Nasal cavity respiratory epithelium epithelial cell of viscerocranial mucosa (primary cell): ENCODE data around the gene IFNL4. TPM values are rescaled to one million over a fixed set of nuclear protein-coding genes. Genes with fewer than 3 reads are reported as not detected.

Experiments
- total RNA-seq: library from RNA; depleted of rRNA; stranded (reverse); fragments of >200 nt; gene quantifications from 2 replicates; pipeline ENCODE4 v1.2.3, GENCODE V29; 2014

Gene IFNL4
- total RNA-seq, result not detected in 2 replicates

GRCh38 chr19:39248806-39249205 is at the start of gene IFNL4:
Gene IFNL4 (minus strand): TSS chr19:39248856.

GRCh38 chr19:39296055-39296645 is 47.5 kb upstream of the IFNL4 start, which contains the start of gene IFNL1:
Gene IFNL1 (plus strand): TSS chr19:39296407. CDS start chr19:39296422, 15 bp downstream.

DNA sequence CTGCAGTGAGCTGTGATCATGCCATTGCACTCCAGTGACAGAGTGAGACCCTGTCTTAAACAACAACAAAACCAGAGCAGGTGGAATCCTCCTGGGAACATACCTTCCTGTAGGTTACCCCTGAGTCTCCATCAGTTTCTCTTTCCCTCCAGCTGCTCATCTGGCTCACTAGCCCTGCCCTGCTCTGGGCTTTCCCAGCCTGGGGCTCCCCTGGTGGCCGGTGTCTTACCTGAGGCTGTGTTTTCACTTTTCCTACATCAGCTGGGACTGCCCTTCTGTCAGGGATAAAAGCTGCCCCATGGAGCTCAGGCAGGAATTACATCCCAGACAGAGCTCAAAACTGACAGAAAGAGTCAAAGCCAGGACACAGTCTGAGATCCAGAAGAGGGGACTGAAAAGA is 19.4 kb upstream of the IFNL4 start, which contains the start of gene IFNL2:
Gene IFNL2, plus strand, starts transcription at position 312 of the 400 bp plus-strand sequence. CDS start 173 bp downstream, outside the sequence.

GRCh38 chr19:39244410-39245100 is 4.1 kb downstream of the IFNL4 start, which contains the start of gene IFNL3:
Gene IFNL3 (minus strand): TSS chr19:39245006. CDS start chr19:39244967, 39 bp downstream.

GRCh38 chr19:39203372-39204341 is 45.0 kb downstream of the IFNL4 start, which contains the start of gene SYCN:
Gene SYCN (minus strand): TSS chr19:39204263. CDS start chr19:39204254, 9 bp downstream.

GRCh38 chr19:39196860-39197562 is 51.6 kb downstream of the IFNL4 start, which contains the start of gene NCCRP1:
Gene NCCRP1 (plus strand): TSS chr19:39196964. CDS start chr19:39196983, 19 bp downstream.

Other genes starting within 250 kb of the IFNL4 start
- gene FBXO27, start 216.3 kb downstream of the IFNL4 start, total RNA-seq, result 4.6 and 7.2 TPM in 2 replicates
- 1.1 and 2.1 TPM in 2 replicates for gene ACP7, start 164.5 kb downstream of the IFNL4 start, total RNA-seq
- 4.1 and 17.2 TPM in 2 replicates for gene PAK4, start 123.1 kb downstream of the IFNL4 start, total RNA-seq
- gene NCCRP1, start 51.9 kb downstream of the IFNL4 start, total RNA-seq, result 8.9 and 9.3 TPM in 2 replicates
- gene SYCN, start 44.6 kb downstream of the IFNL4 start, total RNA-seq, result not detected in 2 replicates
- gene IFNL3, start 3.9 kb downstream of the IFNL4 start, total RNA-seq, result not detected in 2 replicates
- gene IFNL2, start 19.5 kb upstream of the IFNL4 start, total RNA-seq, result not detected in 2 replicates
- not detected in 2 replicates for gene IFNL1, start 47.6 kb upstream of the IFNL4 start, total RNA-seq
- under 0.01 and 0.28 TPM in 2 replicates for gene LRFN1, start 72.0 kb upstream of the IFNL4 start, total RNA-seq
- gene GMFG, start 87.2 kb upstream of the IFNL4 start, total RNA-seq, result not detected in 2 replicates
- gene SAMD4B, start 93.6 kb upstream of the IFNL4 start, total RNA-seq, result 27.7 and 86.7 TPM in 2 replicates
- 36.4 and 40.0 TPM in 2 replicates for gene PAF1, start 142.2 kb upstream of the IFNL4 start, total RNA-seq
- 13.7 TPM in 2 replicates for gene MED29, start 142.5 kb upstream of the IFNL4 start, total RNA-seq
- 6.5 and 14.8 TPM in 2 replicates for gene ZFP36, start 158.0 kb upstream of the IFNL4 start, total RNA-seq
- 4.8 and 20.1 TPM in 2 replicates for gene PLEKHG2, start 163.8 kb upstream of the IFNL4 start, total RNA-seq
- 143 and 397 TPM in 2 replicates for gene RPS16, start 187.1 kb upstream of the IFNL4 start, total RNA-seq
- 39.0 and 69.6 TPM in 2 replicates for gene SUPT5H, start 196.7 kb upstream of the IFNL4 start, total RNA-seq
- 52.6 and 82.4 TPM in 2 replicates for gene TIMM50, start 232.0 kb upstream of the IFNL4 start, total RNA-seq